ENCODE measurements around the gene TSSC4.
A peak's percentile ranks its signal among the peaks of the same experiment; 100 is the strongest.

DNA sequence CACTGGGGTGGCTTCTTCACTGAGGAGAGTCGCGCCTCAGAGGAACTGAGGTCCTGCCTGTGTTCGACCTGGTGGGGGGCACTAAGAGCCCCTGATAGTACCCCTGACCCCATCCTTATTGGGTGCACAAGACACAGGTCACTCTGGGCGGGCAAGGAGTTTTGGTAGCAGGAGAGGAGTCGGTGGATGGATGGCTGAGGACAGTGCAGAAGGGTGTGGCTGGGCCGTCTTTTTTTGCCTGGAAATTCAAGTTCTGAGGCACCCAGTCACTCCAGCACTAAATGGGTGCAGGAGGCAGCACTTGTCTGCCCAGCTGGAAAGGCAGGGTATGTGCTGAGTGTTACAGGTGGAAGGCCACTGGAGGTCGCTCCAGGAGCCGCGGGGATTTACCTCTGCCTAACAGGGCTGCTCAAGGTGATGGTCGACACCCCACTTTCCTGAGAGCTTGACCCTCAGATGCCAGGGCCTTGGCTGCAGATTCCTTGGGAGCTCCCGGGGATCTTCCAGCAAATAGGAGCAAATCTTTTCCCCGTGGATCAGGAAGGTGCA, 960 bp downstream of the TSSC4 start:
- TF ChIP-seq, protein P1, sequence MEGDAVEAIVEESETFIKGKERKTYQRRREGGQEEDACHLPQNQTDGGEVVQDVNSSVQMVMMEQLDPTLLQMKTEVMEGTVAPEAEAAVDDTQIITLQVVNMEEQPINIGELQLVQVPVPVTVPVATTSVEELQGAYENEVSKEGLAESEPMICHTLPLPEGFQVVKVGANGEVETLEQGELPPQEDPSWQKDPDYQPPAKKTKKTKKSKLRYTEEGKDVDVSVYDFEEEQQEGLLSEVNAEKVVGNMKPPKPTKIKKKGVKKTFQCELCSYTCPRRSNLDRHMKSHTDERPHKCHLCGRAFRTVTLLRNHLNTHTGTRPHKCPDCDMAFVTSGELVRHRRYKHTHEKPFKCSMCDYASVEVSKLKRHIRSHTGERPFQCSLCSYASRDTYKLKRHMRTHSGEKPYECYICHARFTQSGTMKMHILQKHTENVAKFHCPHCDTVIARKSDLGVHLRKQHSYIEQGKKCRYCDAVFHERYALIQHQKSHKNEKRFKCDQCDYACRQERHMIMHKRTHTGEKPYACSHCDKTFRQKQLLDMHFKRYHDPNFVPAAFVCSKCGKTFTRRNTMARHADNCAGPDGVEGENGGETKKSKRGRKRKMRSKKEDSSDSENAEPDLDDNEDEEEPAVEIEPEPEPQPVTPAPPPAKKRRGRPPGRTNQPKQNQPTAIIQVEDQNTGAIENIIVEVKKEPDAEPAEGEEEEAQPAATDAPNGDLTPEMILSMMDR (conservative IDR thresholded peaks at IDR 0.05) = peak; percentile 22; the same call in 1 of the 2 replicates
- no peak for TF ChIP-seq EZH2 (IDR thresholded peaks at IDR 0.05; ENCODE audit: low read depth)

All from PC-9 (cell line).